Subcutaneous adipose tissue (tissue), 4 donors: ENCODE data around the gene LILRB4. TPM values are rescaled to one million over a fixed set of nuclear protein-coding genes. Genes with fewer than 3 reads are reported as not detected.

Source experiments
- total RNA-seq, 4 donors: library from RNA; depleted of rRNA; stranded (reverse); fragments of >200 nt; gene quantifications; one replicate each; pipeline ENCODE4 v1.1.0, GENCODE V29; 2016
- TF ChIP-seq, protein P1 (sequence below): fragments of 450-650 bp; IDR thresholded peaks from one replicate; pipeline ENCODE4 v1.5.1; 2016; ENCODE audit warnings: low read depth, mild to moderate bottlenecking, control low read depth, antibody characterized with exemption, moderate library complexity

LILRB4 gene
- total RNA-seq, 4 donors from 2014 or later, result 8.1 to 43.0 (median 11.7) TPM

DNA sequence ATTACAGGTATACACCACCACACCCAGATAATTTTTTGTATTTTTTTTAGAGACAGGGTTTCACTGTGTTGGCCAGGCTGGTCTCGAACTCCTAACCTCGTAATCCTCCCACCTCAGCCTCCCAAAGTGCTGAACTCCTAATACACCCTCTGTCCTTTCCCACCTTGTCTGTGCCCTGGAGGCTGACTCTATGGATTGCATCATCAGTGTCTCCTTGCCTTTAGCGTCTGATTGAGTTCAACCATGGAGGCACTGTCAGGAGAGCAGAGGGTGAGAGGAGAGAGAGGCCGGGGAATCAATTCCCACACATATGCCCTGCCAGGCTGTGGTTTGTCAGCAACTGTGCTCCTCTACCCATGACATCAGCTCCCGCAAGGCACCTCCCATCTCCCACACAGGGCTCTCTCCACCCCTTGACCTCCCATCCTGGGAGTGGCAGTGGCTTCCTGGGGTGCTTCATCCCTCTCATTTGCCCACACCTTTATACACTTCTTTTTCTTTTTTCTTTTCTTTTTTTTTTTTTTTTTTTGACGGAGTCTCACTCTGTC lies 12.6 kb upstream of the LILRB4 start:
- TF ChIP-seq, protein P1, sequence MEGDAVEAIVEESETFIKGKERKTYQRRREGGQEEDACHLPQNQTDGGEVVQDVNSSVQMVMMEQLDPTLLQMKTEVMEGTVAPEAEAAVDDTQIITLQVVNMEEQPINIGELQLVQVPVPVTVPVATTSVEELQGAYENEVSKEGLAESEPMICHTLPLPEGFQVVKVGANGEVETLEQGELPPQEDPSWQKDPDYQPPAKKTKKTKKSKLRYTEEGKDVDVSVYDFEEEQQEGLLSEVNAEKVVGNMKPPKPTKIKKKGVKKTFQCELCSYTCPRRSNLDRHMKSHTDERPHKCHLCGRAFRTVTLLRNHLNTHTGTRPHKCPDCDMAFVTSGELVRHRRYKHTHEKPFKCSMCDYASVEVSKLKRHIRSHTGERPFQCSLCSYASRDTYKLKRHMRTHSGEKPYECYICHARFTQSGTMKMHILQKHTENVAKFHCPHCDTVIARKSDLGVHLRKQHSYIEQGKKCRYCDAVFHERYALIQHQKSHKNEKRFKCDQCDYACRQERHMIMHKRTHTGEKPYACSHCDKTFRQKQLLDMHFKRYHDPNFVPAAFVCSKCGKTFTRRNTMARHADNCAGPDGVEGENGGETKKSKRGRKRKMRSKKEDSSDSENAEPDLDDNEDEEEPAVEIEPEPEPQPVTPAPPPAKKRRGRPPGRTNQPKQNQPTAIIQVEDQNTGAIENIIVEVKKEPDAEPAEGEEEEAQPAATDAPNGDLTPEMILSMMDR, result no peak

DNA sequence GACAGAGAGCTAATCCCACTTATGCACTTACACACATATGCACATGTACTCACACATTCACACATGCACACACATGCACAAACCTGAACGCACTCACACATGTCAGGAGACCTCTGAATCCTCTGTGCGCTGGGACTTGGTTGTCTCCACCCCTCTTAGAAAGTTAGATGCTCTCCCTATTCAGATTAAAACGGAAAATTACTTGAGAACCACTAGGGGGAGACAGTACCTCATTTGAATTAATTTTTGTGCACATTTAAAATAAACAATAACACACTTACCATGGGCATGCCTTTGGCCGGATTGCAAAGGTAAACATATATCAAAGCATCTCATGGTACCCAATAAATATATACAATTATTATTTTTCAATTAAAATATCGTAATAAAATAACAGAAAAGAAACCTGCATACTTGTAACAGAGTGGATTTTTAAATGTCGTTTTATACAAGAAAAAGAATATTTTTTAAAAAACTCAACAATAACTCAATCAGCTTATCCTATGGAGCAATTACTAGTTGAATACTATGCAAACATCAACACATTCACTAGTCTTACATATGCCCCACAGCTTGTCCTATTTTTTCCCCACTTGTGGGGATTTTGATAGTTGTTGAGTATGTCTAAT lies 9.5 kb upstream of the LILRB4 start:
- TF ChIP-seq, protein P1, result no peak

DNA sequence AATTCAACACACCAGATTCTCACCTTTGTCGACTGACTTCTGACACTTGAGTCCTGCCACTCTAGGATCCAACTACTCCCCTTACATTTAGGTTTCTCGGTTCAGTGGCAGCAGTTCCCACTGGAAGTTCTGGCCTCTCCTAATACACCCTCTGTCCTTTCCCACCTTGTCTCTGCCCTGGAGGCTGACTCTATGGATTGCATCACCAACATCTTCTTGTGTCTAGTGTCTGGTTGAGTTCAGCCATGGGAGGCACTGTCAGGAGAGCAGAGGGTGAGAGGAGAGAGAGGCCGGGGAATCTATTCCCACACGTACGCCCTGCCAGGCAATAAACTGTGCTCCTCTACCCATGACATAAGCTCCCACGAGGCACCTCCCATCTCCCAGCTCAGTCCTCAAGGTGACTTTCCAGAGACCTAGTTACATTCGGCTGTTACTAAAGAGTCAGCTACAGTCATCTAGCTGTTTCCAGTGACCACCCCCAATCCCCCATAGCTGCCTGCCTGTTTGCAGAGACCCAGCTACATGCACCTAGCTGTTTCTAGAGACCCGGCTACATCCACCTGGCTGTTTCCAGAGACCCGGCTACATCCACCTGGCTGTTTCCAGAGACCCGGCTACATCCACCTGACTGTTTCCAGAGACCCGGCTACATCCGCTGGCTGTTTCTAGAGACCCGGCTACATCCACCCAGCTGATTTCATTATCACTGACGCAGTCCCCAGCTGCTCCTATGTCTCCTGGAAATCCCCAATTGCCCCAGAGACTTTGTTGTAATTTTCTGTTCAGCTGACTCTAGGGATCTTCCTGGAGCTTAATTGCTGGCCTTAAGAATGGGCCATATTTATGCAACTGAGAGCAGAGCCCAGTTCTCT lies 8.1 kb upstream of the LILRB4 start:
- TF ChIP-seq, protein P1, result no peak

DNA sequence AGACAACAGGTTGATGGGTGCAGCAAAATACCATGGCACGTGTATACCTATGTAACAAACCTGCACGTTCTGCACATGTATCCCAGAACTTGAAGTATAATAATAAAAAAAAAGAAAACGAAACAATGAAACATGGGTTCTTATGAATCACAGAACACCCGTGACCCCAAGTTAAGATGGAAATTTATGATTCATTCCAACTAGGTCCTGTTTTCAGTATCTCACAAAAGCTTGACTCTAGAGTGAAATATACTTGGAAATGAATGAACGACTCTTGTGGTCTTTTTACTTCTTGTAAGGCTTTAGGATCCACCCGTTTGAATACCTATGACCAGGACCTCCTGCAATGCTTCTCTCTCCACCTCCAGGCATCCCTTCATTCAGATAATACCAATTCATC lies 3.5 kb upstream of the LILRB4 start:
- TF ChIP-seq, protein P1, result no peak

DNA sequence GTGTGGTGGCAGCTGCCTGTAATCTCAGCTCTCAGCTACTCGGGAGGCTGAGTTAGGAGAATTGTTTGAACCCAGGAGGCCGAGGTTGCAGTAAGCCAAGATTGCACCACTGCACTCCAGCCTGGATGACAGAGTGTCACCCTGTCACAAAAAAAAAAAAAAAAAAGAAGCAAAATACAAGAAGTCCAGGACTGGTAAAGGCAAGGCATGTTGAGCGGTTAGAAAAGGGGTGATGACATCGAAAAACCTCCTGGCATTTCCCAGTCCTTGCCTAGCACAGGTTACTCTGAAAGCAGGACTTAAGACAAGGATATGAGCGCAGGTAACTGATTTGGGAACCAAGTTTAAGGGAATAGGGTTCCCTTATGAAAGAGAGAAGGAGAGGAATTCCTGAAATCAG lies 2.5 kb upstream of the LILRB4 start:
- TF ChIP-seq, protein P1, result no peak

DNA sequence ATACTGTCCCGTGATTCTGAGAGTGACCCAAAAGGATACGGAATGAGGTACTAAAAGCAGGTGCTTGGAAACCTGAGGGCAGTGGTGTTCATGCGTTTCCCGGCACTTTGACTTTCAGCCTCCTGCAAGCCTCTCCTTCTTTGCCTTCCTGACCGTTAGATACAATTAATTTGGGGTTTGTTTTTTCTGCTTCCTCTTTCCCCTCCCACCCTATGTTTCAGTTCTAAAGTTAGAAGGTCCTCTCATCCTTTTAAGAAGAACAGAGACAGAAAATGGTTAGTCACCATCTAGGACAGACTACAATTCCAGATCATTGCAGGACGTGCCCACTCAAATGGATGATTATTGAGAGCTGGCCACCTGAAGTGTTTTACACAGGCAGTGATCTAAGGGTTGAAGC lies 1.8 kb upstream of the LILRB4 start:
- TF ChIP-seq, protein P1, result no peak

GRCh38 chr19:54661846-54662481 lies 821 bp upstream of the LILRB4 start:
- TF ChIP-seq, protein P1, result no peak
